GM12873 (cell line): ENCODE data around the gene SLC5A4.

Experiments used
- TF ChIP-seq, protein P1 (sequence below): IDR thresholded peaks from 2 replicates; pipeline ENCODE4 v1.5.1; 2012; ENCODE audit warnings: low read depth, mild to moderate bottlenecking, moderate library complexity, low read length, control low read depth; ENCODE audit not compliant: insufficient read depth; ENCODE audit errors: missing control alignments

The SLC5A4 gene

DNA sequence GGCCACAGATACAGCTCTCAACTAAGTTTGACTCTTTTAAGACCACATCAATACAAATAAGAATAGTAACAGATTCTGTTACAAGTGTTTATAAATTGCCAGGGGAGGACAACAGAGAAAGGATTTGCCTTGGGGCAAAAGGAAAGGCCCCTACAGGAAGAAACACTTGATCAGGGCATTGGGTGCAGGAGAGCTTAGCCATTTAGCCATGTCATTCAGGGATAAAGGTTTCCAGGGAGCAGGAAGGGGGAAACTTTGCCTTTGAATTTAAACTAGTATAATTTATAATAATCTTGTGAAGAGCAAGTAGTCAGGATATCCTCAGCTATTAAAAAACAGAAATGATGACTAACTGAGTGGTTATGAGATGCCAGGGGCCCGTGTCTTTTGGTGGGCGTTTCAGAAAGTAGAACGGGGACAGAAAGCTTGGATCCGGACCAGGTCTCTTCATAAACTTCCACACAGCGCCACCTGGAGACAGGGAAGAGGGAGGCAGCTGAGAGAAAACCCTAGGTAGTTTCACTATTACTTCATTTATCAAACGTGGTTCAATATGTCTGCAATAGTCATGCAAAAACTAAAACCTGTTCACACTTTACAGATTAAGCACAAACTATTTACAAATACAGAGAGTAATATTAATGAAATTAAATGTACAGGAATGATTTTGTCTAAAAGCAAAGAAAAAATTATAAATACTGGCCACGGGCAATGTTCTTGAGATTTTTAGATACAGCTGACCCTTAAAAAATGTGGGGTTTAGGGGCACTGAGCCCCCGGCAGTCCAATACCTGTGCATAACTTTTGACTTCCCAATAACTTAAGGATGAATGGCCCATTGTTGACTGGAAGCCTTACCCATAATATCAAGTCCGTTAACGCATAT is 11.0 kb upstream of the SLC5A4 start:
- TF ChIP-seq, protein P1, sequence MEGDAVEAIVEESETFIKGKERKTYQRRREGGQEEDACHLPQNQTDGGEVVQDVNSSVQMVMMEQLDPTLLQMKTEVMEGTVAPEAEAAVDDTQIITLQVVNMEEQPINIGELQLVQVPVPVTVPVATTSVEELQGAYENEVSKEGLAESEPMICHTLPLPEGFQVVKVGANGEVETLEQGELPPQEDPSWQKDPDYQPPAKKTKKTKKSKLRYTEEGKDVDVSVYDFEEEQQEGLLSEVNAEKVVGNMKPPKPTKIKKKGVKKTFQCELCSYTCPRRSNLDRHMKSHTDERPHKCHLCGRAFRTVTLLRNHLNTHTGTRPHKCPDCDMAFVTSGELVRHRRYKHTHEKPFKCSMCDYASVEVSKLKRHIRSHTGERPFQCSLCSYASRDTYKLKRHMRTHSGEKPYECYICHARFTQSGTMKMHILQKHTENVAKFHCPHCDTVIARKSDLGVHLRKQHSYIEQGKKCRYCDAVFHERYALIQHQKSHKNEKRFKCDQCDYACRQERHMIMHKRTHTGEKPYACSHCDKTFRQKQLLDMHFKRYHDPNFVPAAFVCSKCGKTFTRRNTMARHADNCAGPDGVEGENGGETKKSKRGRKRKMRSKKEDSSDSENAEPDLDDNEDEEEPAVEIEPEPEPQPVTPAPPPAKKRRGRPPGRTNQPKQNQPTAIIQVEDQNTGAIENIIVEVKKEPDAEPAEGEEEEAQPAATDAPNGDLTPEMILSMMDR, result peak; percentile 84

DNA sequence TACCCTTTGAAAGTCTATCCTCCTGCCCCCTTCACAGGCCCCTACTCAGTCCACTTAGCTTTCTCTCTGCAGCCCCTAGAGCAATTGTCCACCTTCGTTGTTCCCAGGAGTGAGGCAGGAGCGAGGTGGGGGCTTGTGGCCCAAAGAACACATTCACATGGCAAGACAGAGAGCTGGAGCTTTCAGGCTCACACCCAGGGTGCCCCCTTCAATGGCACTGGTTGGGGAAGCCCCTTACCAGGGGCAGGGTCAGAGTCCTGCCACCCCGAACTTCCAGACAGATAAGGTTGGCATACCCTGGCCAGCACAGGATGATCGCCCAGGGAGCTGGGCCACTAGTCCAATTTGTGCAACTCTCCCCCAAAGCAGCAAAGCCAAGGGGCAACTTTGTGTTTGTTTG is 6.2 kb upstream of the SLC5A4 start:
- TF ChIP-seq, protein P1, result no peak

DNA sequence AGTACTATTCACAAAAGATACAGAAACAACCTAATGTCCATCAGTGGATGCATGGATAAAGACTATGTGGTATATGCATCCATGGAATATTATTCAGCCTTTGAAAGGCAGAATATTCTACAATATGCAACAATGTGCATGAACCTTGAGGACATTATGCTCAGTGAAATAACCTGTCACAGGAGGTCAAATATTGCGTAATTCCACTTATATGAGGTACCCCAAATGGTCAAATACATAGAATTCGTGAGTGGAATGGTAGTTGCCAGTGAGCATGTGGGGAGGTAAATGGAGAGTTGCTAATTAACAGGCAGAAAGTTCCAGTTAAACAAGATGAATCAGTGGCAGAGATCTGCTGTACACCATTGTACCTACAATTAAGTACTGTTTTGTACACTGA is 3.6 kb upstream of the SLC5A4 start:
- TF ChIP-seq, protein P1, result no peak

DNA sequence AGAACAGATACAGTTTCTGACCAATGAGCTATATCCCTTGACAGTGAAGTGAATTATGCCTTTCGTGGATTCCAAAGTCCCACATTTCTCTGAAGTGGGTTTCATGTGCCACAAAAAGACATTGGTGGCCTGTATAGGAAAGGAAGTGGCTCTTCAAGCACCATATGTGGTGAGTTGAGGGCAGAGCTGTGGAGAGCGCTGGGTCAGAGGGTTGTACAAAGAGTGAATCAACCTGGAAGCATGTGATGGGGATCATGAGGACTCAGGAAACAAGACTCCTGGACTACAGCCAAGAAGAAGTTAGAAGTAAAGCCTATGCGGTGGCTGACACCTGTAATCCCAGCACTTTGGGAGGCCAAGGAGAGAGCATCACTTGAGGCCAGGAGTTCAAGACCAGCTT is 579 bp upstream of the SLC5A4 start:
- TF ChIP-seq, protein P1, result no peak

DNA sequence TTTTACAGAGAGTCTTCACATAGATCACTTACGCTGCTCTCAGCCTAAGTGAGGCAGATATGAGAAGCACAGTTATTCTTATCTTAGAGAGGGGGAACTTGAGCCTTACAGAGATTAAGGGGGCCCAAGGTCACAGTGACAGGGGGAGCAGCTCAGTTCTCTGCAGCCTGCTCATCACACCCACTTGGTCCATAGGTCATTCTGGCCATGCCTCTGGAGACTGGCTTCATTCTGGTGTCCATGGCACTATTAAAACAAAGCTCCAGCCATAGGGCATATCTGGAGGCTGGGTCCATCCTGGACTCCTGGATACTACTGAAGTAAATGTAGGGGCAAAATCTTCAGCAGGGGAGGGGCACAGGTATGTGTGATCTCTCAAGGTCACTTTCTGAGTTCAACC is 5.9 kb downstream of the SLC5A4 start:
- TF ChIP-seq, protein P1, result no peak

DNA sequence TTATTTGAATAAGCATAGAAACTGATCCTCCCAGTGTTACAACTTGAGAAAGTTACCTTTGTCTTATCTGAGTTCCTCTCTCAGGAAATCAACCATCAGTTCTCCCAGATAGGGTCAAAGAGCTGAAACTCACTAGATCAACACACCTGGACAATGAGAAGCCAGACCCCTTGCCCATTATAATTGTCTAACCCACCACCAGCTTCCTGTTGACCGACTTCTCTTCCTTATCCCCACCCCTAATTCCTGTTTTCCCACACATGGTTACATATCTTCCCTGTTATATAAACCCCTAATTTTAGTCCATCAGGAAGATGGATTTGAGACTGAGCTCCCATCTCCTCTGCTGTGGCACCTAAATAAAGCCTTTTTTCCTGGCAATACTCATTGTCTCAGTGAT is 6.9 kb downstream of the SLC5A4 start:
- TF ChIP-seq, protein P1, result no peak

DNA sequence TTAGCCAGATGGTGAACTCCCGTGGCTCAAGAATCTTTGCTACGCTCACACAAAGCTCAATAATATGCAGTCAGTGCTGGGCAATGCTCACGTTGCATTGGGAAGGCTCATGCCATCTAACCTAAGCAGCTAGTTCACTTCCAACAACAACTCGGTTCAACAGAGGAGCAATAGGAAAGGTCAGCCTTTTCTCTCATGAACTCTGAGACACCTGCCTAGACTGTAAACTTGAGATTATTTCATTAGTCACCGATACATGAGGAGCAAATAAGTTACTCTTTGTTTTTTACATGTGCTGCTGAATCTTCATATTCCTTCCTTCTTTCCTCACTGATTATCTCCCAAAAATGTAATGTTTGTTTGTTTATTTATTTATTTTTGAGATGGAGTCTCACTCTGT is 9.0 kb downstream of the SLC5A4 start:
- TF ChIP-seq, protein P1, result no peak
